ENCODE results near the gene APOBEC3F.
A peak's percentile ranks its signal among the peaks of the same experiment; 100 is the strongest.
"Not testable (repeated sequence)": the region's sequence is repeated elsewhere in the genome, so short reads cannot be mapped to it uniquely, and the experiment has no call there.

Gene APOBEC3F

DNA sequence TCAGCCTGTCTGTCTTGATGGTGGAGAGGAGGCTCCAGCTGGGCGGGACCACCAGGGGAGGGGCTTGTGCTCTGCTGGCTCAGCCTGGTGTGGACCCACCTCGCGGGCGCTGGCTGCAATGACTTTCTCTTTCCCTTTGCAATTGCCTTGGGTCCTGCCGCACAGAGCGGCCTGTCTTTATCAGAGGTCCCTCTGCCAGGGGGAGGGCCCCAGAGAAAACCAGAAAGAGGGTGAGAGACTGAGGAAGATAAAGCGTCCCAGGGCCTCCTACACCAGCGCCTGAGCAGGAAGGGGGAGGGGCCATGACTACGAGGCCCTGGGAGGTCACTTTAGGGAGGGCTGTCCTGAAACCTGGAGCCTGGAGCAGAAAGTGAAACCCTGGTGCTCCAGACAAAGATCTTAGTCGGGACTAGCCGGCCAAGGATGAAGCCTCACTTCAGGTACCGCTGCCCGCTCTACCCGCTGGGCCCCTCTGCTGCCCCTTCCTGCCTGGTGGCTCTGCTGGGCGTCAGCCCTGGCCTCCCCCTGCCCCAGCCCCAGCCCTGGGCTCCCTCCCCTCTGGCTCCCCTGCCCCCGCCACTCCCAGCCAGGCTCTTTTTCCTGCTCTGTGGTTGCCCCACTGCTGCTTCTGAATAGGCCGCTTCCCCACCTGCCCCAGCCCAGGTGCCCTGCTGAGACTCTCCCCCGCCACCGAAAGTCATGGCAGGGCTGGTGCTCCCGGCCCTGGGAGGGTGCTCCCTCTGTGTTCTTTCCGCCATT lies at the start of gene APOBEC3F:
TSS of gene APOBEC3F (plus strand) at position 327 of the 759 bp plus-strand sequence. CDS start at position 424, 97 bp downstream.
- peak; percentile 96 for ATAC-seq

DNA sequence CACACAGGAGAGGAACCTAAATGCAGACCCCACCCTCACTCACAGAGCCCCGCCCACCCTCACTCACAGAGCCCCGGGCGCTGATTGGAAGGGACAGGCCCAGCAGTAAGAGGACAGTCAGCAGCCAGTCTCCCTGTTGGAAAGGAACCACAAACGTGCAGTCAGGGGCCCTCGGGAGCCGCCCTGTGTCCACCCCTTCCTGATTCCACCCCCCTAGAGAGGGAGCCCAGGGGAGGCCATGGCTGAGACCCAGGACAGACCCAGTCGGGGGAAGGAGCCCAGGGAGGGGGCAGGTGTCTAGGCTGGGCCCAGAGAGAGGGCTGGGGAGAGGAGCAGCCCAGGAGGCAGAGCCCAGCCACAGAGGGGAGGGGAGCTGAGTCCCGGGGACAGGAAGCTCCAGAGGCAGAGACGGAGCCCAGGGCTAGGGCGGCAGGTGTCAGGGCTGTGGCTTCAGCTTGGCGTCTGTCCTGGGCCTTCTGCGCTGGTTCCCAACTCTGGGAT lies 47.7 kb upstream of the APOBEC3F start:
- not testable (repeated sequence) for ATAC-seq

DNA sequence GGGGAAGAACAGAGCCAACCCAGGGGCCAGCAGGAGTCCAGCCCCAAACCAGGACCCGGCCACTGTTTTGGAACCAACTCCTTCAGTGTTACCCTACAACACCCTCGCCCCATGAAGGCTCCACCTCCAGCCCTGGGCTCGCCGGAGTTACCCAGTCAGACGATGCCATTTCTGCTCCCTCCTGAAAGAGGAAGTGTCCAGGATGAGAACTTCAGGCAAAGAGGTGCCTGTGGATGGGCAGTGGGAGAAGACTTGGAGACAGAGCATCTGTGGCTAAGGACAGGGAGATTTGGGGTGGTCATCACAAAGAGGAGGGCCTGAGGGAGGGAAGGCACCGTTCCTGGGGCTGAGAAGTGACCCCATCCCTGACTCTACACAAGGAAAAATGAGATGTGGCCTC lies 44.6 kb upstream of the APOBEC3F start:
- TF ChIP-seq CSDC2 (CRISPR knock-in tag; IDR thresholded peaks at IDR 0.05): no peak
- TF ChIP-seq PPARA (CRISPR knock-in tag; IDR thresholded peaks at IDR 0.05; ENCODE audit: borderline replicate concordance): no peak
- TF ChIP-seq TCF4 (CRISPR knock-in tag; IDR thresholded peaks at IDR 0.05; ENCODE audit: borderline replicate concordance): no peak
- TF ChIP-seq ZC3H10 (CRISPR knock-in tag; IDR thresholded peaks at IDR 0.05): no peak
- TF ChIP-seq TOX (CRISPR knock-in tag; IDR thresholded peaks at IDR 0.05; ENCODE audit: borderline replicate concordance): no peak
- TF ChIP-seq, protein P1, sequence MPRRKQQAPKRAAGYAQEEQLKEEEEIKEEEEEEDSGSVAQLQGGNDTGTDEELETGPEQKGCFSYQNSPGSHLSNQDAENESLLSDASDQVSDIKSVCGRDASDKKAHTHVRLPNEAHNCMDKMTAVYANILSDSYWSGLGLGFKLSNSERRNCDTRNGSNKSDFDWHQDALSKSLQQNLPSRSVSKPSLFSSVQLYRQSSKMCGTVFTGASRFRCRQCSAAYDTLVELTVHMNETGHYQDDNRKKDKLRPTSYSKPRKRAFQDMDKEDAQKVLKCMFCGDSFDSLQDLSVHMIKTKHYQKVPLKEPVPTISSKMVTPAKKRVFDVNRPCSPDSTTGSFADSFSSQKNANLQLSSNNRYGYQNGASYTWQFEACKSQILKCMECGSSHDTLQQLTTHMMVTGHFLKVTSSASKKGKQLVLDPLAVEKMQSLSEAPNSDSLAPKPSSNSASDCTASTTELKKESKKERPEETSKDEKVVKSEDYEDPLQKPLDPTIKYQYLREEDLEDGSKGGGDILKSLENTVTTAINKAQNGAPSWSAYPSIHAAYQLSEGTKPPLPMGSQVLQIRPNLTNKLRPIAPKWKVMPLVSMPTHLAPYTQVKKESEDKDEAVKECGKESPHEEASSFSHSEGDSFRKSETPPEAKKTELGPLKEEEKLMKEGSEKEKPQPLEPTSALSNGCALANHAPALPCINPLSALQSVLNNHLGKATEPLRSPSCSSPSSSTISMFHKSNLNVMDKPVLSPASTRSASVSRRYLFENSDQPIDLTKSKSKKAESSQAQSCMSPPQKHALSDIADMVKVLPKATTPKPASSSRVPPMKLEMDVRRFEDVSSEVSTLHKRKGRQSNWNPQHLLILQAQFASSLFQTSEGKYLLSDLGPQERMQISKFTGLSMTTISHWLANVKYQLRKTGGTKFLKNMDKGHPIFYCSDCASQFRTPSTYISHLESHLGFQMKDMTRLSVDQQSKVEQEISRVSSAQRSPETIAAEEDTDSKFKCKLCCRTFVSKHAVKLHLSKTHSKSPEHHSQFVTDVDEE (CRISPR knock-in tag; IDR thresholded peaks at IDR 0.05): no peak
- no peak for TF ChIP-seq ISL1 (CRISPR knock-in tag; IDR thresholded peaks at IDR 0.05)
- TF ChIP-seq, protein P2, sequence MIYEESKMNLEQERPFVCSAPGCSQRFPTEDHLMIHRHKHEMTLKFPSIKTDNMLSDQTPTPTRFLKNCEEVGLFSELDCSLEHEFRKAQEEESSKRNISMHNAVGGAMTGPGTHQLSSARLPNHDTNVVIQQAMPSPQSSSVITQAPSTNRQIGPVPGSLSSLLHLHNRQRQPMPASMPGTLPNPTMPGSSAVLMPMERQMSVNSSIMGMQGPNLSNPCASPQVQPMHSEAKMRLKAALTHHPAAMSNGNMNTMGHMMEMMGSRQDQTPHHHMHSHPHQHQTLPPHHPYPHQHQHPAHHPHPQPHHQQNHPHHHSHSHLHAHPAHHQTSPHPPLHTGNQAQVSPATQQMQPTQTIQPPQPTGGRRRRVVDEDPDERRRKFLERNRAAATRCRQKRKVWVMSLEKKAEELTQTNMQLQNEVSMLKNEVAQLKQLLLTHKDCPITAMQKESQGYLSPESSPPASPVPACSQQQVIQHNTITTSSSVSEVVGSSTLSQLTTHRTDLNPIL (CRISPR knock-in tag; IDR thresholded peaks at IDR 0.05; ENCODE audit: low read depth): no peak
- no peak for TF ChIP-seq ZNF8 (CRISPR knock-in tag; IDR thresholded peaks at IDR 0.05)
- no peak for TF ChIP-seq GLIS3 (CRISPR knock-in tag; IDR thresholded peaks at IDR 0.05)
- no peak for TF ChIP-seq ZFP30 (CRISPR knock-in tag; IDR thresholded peaks at IDR 0.05)
- TF ChIP-seq ARNTL (CRISPR knock-in tag; IDR thresholded peaks at IDR 0.05; ENCODE audit: borderline replicate concordance, low read depth): no peak
- TF ChIP-seq ESRRG (CRISPR knock-in tag; IDR thresholded peaks at IDR 0.05): no peak
- TF ChIP-seq RARB (CRISPR knock-in tag; IDR thresholded peaks at IDR 0.05): no peak
- TF ChIP-seq SNAI2 (CRISPR knock-in tag; IDR thresholded peaks at IDR 0.05): no peak
- TF ChIP-seq, protein P3, sequence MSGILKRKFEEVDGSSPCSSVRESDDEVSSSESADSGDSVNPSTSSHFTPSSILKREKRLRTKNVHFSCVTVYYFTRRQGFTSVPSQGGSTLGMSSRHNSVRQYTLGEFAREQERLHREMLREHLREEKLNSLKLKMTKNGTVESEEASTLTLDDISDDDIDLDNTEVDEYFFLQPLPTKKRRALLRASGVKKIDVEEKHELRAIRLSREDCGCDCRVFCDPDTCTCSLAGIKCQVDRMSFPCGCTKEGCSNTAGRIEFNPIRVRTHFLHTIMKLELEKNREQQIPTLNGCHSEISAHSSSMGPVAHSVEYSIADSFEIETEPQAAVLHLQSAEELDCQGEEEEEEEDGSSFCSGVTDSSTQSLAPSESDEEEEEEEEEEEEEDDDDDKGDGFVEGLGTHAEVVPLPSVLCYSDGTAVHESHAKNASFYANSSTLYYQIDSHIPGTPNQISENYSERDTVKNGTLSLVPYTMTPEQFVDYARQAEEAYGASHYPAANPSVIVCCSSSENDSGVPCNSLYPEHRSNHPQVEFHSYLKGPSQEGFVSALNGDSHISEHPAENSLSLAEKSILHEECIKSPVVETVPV (CRISPR knock-in tag; IDR thresholded peaks at IDR 0.05): no peak
- TF ChIP-seq ZNF70 (CRISPR knock-in tag; IDR thresholded peaks at IDR 0.05): no peak
- TF ChIP-seq OSR1 (CRISPR knock-in tag; IDR thresholded peaks at IDR 0.05): no peak
- no peak for TF ChIP-seq BACH2 (CRISPR knock-in tag; IDR thresholded peaks at IDR 0.05; ENCODE audit: borderline replicate concordance)
- no peak for ATAC-seq

DNA sequence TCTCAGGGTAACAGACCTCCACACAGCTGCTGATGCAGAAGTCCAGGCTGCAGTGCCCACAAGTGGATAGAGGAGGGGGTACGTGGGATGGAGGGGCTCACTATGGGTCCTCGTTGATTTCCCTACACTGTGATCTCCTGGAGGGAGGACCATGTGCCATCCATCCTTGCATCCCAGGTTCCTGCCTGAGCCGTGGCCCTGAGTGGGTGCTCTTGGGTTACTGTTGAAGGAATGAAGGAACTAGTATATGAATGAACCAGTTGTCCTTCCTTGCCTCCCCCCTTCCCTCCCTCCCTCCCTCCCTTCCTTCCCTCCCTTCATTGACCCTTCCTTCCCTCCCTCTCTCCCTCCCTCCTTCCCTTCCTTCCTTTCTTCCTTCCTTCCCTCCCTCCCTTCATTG lies 43.1 kb upstream of the APOBEC3F start:
- TF ChIP-seq ZNF565 (CRISPR knock-in tag; conservative IDR thresholded peaks at IDR 0.05; ENCODE audit: low read depth): no peak
- TF ChIP-seq ZC3H10 (CRISPR knock-in tag; IDR thresholded peaks at IDR 0.05): no peak
- TF ChIP-seq CSDC2 (CRISPR knock-in tag; IDR thresholded peaks at IDR 0.05): no peak
- no peak for TF ChIP-seq RARB (CRISPR knock-in tag; IDR thresholded peaks at IDR 0.05)
- TF ChIP-seq, protein P3 (CRISPR knock-in tag; IDR thresholded peaks at IDR 0.05): no peak
- TF ChIP-seq, protein P1 (CRISPR knock-in tag; IDR thresholded peaks at IDR 0.05): no peak
- no peak for ATAC-seq

All from SK-N-SH treated with all-trans-retinoic acid at 6 μM for 48 hours (cell line).